Dedifferentiated amniotic fluid mesenchymal stem cell (primary cell): ENCODE measurements around the gene PALD1.

Experiments
- DNase-seq: peaks from one replicate; pipeline ENCODE4 v3.0.0-alpha.2; 2016; ENCODE audit errors: extremely low spot score

PALD1 gene

DNA sequence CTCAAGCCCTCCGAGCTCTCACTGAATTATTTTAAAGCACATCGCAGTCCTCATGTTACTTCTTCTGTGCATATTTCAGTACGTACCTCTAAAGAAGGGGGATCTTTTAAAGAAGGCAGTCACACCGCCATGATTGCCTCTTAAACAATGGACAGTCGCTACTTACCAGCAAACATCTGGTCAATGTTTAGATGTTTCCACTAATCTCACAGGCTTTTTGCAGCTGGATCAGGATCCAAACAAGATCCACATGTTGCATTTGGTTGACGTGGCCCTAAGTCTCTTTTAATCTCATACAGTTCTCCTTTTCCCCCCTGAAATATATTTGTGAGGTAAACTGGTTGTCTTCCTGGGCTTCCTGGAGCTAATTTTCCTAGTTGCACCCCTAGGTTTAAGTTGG, 74.0 kb downstream of the PALD1 start:
- DNase-seq, result no peak

DNA sequence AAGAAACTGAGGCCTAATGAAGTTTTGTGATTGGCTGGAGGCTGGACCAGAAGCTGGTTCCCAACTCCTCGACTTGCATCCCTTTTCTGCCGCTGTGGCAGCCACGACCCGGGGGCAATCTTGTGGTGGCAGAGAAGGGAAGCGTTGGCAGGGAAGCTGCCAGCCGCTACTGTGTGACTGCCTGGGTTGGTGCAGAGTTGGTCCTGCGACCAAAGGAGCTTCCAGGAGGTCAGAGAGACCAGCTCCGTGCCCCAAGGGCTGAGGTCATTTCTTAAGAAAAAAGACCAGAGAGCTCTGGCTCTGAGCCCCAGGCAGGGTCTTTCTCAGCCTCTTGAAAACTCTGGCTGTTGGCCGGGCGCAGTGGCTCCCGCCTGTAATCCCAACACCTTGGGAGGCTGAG, 76.8 kb downstream of the PALD1 start:
- DNase-seq, result no peak

DNA sequence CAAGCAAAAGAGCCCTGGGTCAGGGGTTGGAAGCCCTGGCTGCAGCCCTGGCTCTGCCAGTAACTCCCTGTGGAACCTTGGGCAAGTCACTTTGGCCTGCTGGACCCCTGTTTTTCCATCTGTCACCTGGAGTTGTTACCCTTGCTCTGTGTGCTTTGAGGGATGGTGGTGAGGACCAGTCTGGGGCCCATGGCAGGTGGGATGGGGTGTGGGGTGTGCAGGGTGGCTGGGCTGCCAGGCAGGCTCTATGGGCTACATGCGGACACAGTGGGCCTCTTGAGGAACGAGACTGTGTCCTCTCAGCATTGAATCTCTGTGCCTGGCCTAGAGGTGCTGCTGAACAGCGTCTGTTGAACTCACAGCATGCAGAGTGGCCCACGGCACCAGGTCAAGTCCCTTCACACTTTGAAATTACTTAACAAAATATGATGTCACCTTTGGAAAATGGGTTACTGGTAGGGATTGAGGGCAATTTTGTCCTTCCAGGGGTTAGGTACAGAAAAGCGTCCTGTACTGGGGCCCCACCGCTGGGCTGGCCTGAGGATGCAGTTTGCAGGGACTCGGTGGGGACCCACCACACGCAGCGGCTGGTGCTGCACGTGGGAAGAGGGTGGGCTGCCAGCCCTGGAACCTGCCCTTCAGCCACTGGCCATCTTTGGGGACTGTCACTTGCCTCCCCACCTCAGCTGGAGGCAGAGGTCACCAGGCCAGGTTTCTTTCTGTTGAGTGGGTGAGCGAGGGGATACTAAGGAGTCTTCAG, 78.7 kb downstream of the PALD1 start:
- no peak for DNase-seq

DNA sequence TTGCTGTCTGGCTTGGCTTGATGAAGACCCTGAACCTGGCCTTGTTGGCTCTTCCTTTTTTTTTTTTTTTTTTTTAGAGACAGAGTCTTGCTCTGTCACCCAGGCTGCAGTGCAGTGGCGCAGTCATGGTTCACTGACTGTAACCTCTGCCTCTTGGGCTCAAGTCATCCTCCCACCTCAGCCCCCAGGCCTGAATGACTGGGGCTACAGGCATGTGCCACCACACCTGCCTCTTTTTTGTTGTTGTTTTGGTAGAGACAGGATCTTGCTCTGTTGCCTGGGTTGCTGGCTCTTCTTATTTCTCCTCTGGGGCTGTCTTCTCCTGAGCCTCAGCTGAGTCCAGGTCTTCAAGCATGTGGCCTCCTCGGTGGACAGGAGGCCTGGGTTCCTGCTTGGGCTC, 79.3 kb downstream of the PALD1 start:
- DNase-seq, result no peak

DNA sequence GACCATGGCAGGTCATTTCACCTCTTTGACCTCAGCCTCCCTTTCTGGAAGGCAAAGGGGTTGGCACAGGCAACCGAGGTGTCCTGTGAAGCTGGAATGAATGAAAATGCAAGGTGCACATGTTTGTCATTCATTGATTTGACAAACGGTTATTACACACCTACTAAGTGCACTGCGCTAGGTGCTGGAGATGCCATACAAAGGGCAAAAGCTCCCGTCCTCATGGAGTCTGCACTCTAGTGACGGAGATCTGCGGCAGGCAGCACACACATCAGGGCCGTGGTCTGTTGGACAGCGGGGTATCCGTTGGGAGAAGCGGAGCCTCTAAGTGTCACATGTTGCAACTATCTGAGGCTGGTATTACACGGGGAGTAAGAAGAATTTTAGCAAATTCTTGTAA, 79.7 kb downstream of the PALD1 start:
- no peak for DNase-seq

DNA sequence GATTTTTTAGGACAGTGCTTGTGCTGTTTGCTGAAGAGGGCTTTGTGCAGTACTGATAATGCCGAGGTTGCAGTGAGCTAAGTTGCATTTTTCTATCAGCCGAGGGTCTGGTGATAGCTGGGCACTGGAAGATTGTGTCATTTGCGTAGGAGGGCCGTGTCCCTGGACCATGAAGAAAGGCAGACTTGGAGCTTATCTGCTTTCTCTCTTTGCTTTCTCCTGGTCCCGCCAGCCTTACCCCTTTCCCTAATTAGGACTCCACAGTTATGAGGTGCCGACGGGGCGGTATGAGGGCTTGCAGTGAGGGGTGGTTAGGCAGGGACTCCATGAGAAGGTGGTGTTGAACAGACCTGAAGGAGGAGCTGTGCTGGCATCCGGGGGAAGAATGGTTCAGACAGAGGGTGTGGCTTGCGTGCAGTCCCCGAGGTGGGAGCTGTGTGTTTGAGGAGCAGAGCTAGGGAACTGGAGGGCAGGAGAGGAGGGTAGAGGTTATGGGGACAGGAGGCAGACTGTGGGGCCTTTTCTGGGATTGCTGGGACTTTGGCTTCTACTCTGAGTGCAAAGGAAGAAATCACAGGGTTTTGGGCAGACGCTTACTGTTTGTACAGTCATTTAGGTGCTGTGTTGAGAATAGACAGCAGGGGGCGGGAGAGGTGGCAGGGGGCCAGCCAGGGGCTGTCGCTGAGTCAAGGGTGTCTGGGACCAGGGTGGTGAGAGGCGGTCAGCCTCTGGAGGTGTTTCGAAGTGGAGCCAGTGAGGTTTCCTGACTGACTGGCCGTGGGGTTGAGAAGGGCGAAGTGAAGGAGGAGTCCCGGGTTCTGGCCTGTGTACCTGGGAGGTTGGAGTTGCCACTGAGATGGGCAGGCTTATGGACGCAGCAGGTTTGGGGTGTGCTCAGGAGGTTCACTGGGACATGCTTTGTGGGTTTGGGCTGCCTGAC, 80.6 kb downstream of the PALD1 start:
- DNase-seq, result no peak

DNA sequence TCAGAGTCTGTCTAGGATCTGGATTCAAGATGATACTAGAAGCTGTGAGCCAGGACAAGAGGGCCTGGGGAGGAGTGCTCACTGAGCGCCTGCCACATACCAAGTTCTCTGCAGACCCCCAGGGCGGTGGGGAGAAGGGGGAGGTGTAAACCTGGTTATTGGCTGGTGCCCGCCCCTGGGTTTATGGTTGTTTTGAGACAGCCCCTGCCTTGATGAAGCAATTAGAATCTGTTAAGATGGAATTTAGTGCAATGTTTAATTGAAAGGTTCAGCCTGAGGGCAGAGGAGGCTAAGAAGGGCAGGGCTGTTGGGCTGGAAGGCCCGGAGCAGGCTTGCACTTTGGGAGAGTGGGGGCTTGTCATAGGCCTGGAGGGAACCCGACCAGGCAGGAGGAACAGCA, 81.3 kb downstream of the PALD1 start:
- no peak for DNase-seq

DNA sequence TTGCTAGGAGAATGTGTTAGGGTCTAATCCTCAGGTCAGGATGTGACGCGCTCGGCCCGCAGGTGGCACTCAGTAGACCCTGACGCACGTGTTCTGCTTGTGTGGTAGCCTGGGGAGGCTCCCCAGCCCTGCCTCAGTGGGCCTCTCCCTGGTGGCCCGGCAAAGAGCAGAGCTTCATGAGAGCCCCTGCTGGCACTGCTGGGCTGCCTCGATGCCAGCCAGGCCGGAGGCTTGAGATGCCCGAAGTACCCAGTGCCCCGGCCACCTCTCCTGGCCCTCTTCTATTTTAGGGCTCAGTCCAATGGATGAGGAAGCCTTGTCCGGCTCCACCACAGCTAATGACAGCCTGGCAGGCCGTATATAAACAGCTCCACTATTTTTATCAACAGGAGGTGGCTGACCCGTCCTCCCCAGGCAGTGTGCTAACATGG, 82.0 kb downstream of the PALD1 start:
- no peak for DNase-seq

DNA sequence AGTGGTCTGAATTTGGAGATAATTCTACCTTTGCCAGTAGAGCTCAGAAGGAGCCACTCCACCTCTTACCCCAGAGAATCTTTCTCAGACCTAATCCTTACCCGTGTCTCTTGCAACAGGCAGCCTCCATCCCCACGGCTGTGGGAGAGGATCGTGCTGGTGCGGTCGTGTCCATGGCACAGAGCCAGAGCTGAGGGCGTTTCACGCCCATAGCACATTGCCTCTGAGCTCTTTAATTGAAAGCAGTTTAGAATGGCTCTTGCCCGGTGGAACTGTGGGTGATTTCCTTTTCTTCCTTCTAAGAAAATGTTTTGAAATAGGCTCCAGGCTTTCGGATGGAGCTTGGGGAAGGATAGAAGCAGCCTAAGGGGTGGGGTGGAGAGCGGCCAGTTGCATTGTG, 82.5 kb downstream of the PALD1 start:
- DNase-seq, result no peak

DNA sequence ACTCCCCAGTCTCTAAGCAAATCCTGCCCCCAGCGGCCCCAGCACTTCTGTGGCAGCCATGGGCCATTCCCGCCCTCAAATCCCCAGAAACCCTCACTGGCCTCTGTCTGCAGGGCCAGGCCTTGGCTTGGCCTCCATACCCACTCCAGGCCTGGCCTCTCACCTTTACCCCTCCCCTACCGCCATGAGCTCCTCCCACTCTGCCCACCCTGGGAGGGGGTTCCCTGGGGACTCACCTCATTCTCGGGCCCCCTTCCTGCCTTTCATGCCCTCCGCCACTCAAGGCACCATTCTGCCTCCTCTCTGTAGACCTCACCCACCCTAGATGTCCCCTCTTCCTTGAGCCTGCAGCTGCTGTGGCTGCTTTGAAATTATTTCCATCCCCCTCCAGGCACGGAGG, 83.0 kb downstream of the PALD1 start:
- no peak for DNase-seq

DNA sequence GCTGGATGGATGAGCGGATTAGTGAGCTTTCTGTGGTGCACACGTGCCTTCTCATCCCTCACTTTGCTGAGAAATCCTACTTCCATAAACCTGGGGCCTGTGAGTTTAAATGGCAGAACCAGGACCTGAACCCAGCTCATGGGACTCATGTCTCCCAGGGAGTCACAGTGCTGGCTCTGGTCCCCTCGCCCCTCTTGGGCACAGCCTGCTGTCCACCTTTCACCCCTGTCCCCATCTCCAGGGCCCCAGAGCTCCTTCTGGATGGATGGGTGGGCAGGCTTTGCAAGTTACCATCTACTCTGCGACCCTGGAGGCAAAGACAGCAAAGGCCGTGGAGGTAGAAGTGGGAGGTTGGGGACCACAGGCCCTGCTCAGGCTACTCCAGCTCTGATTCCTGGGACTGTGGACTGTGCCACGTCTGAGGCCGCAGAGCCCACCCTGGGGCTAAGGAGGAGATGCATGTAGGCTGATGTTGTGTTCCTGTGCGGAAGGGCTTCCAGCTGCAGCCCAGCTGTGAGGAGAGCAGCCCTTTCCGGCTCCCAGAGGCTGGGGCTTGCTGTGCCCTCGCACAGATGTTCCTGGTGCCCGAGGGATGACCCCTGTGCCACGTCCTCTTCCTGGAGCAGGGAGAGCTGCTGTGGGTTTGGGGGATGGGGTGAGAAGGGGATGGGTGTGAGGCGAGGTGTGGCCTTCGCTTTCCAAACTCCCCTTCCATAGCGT, 83.6 kb downstream of the PALD1 start:
- no peak for DNase-seq

DNA sequence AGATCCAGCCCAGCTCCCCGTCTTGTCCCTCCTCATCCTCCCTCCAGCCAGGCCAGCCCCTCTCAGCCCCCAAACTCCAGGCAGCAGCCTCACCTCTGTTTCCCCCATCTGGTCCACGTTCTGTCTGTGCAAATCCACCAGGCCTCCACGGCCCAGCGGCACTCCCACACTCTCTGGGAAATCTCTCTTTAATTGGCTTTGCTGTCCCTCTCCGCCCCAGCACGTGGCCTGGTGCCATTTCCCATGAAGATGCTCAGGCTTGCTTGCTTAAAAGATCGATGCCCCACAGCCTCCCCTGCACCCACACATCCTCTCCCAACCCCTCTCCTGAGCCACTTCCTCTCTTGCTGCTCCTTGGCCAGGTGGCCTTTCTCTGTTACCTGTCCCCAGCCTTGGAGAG, 84.7 kb downstream of the PALD1 start:
- no peak for DNase-seq

DNA sequence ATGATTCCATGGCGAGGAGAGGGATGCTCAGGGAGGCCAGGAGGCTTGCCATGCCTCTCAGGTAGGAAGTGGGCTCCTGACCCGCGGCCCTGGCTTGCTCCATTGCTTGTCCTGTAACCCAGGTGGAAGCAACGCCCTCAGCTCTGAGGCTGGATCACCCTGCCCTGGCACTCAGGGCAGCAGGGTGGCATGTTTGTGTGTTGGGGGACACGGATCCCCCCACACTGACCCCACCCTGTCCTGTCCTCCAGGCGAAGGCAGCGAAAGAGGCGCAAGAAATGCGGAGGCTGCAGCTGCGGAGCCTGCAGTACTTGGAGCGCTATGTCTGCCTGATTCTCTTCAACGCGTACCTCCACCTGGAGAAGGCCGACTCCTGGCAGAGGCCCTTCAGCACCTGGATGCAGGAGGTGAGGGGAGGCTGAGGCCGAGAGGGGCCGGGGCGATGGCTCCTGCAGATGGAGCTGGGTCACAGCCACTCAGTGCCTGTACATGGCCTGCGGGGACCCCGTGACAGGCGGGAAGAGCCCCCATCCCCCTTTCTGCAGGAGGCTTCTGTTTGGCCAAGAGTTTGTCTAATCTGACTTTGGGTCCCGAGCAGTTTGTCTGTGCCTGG, 85.7 kb downstream of the PALD1 start:
- no peak for DNase-seq

DNA sequence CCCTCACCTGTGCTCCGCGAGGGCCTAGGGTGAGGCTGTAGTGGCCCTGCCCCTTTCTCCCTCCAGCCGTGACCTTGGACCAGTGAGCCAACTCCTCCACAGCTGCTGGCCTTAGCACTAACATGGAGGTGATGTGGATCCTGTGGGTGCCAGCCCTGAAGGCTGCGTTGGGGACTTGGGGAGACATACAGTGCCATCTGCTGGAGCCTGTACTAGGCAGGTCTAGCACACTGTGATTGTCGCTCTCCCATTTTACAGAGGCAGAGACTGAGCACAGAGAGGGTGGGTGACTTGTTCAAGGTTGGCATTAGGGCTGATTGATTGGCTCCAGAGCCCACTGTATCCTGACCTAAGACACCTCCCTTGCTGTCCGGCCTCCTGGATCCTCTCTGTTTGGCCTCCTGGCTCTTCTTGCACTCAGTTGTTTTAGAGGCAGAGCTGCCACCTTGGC, 86.4 kb downstream of the PALD1 start:
- no peak for DNase-seq

DNA sequence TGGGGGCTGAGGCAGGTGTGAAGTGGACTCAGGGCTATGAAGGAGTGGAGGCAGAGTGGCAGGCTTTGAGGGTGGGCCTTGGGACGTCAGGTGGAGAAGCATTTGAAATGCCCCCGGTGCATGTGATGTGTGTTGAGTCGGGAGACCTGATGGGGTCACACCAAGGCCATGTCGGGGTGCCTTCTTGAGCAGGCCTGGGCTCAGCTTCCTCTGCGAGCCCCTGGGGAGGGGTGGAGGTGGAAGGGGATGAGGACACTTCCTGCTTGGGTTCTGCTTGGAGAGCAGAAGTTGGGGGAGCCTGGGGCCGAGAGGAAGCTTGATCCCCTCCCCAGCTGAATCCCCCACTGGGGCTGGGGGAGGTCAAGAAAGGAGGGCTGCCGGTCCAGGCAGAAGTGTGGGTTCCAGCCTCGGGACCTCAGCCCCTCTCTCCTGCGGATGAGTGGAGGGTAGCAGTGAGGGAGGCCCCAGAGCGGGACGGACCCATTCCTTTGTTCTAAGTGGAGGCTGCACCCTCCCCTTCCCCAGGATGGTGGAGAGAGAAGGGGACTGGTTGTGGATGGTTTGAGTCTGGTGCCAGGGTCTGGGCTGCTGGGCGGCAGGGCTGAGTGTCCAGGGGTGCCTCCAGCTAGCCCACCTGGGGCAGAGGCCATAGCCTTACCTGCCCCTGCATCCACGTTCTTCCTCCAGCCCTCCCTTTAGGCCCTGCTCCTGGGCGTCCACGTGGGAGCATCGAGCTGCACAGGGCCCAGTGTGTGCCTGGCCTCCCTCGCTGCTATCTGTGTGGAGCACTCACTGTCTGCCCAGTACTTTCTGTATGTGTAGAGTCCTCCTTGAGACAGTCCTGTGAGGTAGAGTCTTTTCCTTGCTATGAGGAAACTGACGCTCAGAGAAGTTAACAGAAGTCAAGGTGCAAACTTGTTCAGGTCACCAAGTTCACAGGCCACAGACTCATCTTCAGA, 87.3 kb downstream of the PALD1 start:
- DNase-seq, result no peak

DNA sequence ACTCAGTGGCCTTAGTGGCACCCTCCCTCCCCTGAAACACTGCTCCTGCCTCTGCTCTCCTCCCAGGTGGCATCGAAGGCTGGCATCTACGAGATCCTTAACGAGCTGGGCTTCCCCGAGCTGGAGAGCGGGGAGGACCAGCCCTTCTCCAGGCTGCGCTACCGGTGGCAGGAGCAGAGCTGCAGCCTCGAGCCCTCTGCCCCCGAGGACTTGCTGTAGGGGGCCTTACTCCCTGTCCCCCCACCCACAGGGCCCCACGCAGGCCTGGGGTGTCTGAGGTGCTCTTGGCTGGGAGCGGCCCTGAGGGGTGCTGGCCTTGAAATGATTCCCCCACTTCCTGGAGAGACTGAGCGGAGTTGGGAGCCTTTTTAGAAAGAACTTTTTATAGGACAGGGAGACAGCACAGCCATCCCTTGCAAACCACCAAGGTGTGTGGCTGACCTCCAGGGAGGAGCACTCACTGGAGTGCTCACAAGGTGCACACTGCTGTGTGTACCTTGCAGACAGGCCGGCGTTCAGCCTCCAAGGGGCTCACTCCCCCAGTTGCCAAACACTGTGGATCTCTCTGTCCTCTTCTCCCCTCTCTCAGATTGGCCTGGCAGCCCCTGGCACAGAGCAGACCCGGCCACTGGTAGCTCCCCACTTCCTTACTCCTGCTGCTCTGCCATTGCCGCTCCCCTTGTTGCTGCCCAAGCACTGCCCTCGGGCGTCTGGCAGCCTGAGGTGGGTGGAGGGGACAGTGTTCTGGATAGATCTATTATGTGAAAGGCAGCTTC, 88.1 kb downstream of the PALD1 start:
- no peak for DNase-seq

DNA sequence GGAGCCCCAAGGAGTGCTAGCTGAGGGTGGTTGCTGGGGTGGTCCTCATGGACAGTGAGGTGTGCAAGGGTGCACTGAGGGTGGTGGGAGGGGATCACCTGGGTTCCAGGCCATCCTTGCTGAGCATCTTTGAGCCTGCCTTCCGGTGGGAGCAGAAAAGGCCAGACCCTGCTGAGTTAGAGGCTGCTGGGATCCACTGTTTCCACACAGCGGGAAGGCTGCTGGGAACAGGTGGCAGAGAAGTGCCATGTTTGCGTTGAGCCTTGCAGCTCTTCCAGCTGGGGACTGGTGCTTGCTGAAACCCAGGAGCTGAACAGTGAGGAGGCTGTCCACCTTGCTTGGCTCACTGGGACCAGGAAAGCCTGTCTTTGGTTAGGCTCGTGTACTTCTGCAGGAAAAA, 89.0 kb downstream of the PALD1 start:
- DNase-seq, result no peak

DNA sequence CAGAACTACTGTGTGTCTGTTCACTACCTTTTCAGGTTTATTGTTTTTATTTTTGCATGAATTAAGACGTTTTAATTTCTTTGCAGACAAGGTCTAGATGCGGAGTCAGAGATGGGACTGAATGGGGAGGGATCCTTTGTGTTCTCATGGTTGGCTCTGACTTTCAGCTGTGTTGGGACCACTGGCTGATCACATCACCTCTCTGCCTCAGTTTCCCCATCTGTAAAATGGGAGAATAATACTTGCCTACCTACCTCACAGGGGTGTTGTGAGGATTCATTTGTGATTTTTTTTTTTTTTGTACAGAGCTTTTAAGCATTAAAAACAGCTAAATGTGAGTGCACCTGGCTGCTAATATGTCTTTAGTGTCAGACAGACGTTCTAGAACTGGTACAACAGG, 89.5 kb downstream of the PALD1 start:
- no peak for DNase-seq

DNA sequence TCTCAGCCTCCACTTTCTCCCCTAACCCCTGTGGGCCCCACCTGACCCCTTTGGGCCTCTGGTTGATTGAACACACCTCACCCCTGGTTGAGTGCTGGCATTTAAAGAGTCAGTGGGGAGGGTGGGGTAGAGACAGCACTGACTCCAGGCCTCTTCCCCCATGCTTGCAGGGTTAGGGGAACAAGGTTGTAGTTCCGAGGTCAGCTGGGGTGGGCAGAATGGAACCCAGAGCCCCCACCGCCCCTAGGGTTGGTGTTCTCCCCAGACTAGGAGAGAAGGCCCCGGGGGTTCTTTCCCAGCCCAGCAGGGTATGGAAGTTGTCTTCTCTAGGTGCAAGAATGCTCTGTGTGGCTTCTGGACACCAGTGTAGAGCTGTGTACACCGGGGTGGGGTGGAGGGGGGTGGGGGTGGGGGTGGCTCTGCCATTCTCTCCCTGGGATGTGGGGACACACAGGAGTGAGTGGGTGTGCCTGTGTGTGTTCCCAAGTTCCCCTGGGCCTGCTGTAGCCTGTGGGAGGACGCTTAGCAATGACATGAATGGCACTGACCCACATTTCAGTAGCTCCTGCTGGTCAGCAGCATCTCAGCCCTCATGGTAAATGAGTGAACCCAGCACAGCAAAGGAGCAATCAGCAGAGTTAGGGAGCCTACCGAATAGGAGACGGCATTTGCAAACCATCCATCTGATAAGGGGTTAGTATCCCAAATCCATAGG, 90.4 kb downstream of the PALD1 start:
- DNase-seq, result no peak
